ENCODE data around the gene BCL2.
A peak's percentile ranks its signal among the peaks of the same experiment; 100 is the strongest.

BCL2 gene

GRCh38 chr18:63307551-63308200, 11.9 kb downstream of the BCL2 start:
- peak; percentile 35 for DNase-seq

- DNase-seq: peak; percentile 41
Measured at GRCh38 chr18:63306819-63307550, 12.6 kb downstream of the BCL2 start.

- DNase-seq: no peak
Measured at GRCh38 chr18:63306249-63306648, 13.3 kb downstream of the BCL2 start.

GRCh38 chr18:63303547-63303946, 16.0 kb downstream of the BCL2 start:
- peak; percentile 72 for DNase-seq

- DNase-seq: no peak
Measured at GRCh38 chr18:63302636-63303405, 16.7 kb downstream of the BCL2 start.

GRCh38 chr18:63302220-63302619, 17.3 kb downstream of the BCL2 start:
- peak; percentile 36 for DNase-seq

- DNase-seq: peak; percentile 82
Measured at GRCh38 chr18:63301434-63301833, 18.1 kb downstream of the BCL2 start.

GRCh38 chr18:63299837-63300745, 19.5 kb downstream of the BCL2 start:
- DNase-seq: peak; percentile 26

- no peak for DNase-seq
Measured at GRCh38 chr18:63298400-63299365, 20.9 kb downstream of the BCL2 start.

- DNase-seq: no peak
Measured at GRCh38 chr18:63297687-63298399, 21.7 kb downstream of the BCL2 start.

- no peak for DNase-seq
Measured at GRCh38 chr18:63293935-63294334, 25.6 kb downstream of the BCL2 start.

- DNase-seq: peak; percentile 40
Measured at GRCh38 chr18:63292831-63293683, 26.5 kb downstream of the BCL2 start.

GRCh38 chr18:63291278-63291677, 28.3 kb downstream of the BCL2 start:
- DNase-seq: no peak

- no peak for DNase-seq
Measured at GRCh38 chr18:63290821-63291200, 28.8 kb downstream of the BCL2 start.

GRCh38 chr18:63290166-63290820, 29.3 kb downstream of the BCL2 start:
- DNase-seq: no peak

- no peak for DNase-seq
Measured at GRCh38 chr18:63288311-63288710, 31.3 kb downstream of the BCL2 start.

- no peak for DNase-seq
Measured at GRCh38 chr18:63287691-63288220, 31.8 kb downstream of the BCL2 start.

GRCh38 chr18:63286926-63287325, 32.6 kb downstream of the BCL2 start:
- peak; percentile 60 for DNase-seq

Data from MV-4-11 (cell line).